Progenitor cell of endocrine pancreas (in vitro differentiated cells): ENCODE results near the gene OXTR. TPM values are rescaled to one million over a fixed set of nuclear protein-coding genes. Genes with fewer than 3 reads are reported as not detected.

Experiments
- DNase-seq: peaks from one replicate; pipeline ENCODE4 v3.0.0; 2021; ENCODE audit warnings: low spot score; ENCODE audit not compliant: unreplicated experiment
- H3K27ac Mint-ChIP-seq: 2 replicates; pipeline ENCODE4 v1.8.0; 2021; ENCODE audit warnings: mild to moderate bottlenecking, moderate library complexity, mixed read lengths
- H3K27me3 Mint-ChIP-seq: 2 replicates; pipeline ENCODE4 v1.8.0; 2021; ENCODE audit warnings: mixed read lengths
- H3K36me3 Mint-ChIP-seq: 2 replicates; pipeline ENCODE4 v1.8.0; 2022; ENCODE audit warnings: mixed read lengths; ENCODE audit not compliant: insufficient read depth
- H3K4me1 Mint-ChIP-seq: 2 replicates; pipeline ENCODE4 v1.8.0; 2021; ENCODE audit warnings: low read depth, mixed read lengths
- H3K4me3 Mint-ChIP-seq: 2 replicates; pipeline ENCODE4 v1.8.0; 2021; ENCODE audit warnings: low read depth, mild to moderate bottlenecking, moderate library complexity, mixed read lengths
- H3K9me3 Mint-ChIP-seq: 2 replicates; pipeline ENCODE4 v1.8.0; 2021; ENCODE audit warnings: low read depth, mixed read lengths
- CTCF ChIP-seq: fragments of 200-600 bp; sonication (generic); IDR thresholded peaks from one replicate; pipeline ENCODE4 v1.5.0; 2021; ENCODE audit warnings: antibody characterized with exemption, mild to moderate bottlenecking; ENCODE audit not compliant: unreplicated experiment
- long read RNA-seq: library from polyadenylated mRNA; unstranded; transcript quantifications from one replicate; pipeline ENCODE4 v2.0.0, GENCODE V29; 2020
- total RNA-seq: library from RNA; stranded (reverse); gene quantifications from 2 replicates; pipeline ENCODE4 v1.2.1, GENCODE V29; 2021

OXTR gene
- 3.0 and 3.1 TPM in 2 replicates for total RNA-seq
- long read RNA-seq, partial matches to known transcripts, result 0 of 1 reads
- long read RNA-seq, other reads (novel, unspliced or antisense), result 1 of 1 reads

DNA sequence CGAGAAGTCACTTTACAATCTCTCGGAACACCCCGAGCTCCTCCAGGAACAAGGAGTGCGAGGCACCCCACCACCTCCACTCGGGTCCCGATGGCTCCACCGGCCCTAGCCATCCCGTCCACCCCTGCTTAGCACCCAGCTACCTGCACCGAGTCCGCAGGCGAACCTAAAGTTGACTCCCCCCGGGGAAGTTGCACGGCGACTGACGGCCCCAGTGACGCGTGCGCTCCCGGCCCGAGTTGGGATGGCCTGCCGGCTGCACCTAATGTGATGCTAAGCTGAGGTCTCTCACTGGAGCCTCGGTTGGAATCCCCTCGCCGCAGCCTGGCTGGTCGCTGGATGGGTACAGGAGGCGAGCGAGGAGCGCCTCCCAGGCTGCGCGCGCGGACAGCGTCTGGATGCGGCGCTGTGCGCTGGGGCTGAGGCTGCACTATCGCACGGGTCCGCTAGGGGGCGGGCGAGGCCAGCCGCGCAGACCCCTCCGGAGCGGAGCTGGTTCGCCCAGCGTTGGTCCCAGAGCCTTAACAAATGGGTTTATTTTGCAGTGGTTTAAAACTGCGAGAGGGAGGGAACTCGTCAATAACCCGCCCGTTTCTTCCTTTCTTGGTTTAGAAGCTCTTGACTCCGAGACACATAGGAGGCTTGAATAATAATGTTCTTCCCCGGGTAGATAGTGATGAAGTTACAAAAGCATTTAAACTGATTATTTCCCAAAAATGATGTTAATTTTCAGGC is at the start of gene OXTR:
TSS of gene OXTR (minus strand) at position 526 of the 735 bp plus-strand sequence. CDS start 1,426 bp downstream, outside the sequence.
- Mint-ChIP-seq H3K4me3 (peak within 1 kb of the TSS; percentile 60), H3K27me3 (peaks cover 66% of the 10 kb centered on the region), H3K27ac (no peak within 1 kb of the TSS), H3K36me3 (no peaks in the 10 kb centered on the region), H3K9me3 (no peaks in the 10 kb centered on the region), H3K4me1 (peaks cover 11% of the 10 kb centered on the region)
- peak; percentile 75 for DNase-seq
- peak; percentile 99 for TF ChIP-seq CTCF

DNA sequence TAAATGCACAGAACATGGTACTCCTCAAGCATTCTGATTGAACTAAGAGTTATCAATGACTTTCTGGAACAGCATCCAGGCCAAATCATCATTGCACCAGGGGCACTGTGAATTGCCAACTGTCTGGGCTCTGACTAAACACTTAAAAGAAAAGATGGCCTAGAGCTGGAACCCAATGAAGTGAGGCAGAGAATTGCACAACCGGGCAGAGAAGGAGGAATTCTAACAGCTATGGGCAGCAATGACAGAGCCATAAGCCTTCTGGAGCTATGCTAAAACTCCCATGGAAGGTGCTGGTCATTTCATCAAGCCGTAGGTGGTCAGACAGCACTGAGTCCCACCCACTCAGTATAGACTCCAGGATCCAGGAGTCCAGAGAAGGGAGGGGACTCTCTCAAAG is 48.1 kb upstream of the OXTR start:
- H3K4me1 Mint-ChIP-seq, result peaks cover 1% of the 10 kb centered on the region
- no peak for DNase-seq
- peaks cover 7% of the 10 kb centered on the region for H3K36me3 Mint-ChIP-seq
- no peaks in the 10 kb centered on the region for H3K27me3 Mint-ChIP-seq
- H3K27ac Mint-ChIP-seq, result no peak overlapping the region
- no peak for TF ChIP-seq CTCF
- H3K9me3 Mint-ChIP-seq, result peaks cover 27% of the 10 kb centered on the region
- no peak overlapping the region for H3K4me3 Mint-ChIP-seq

- no peak for TF ChIP-seq CTCF
- H3K4me1 Mint-ChIP-seq, result peaks cover 1% of the 10 kb centered on the region
- no peak for DNase-seq
- peaks cover 7% of the 10 kb centered on the region for H3K36me3 Mint-ChIP-seq
- no peak overlapping the region for H3K4me3 Mint-ChIP-seq
- no peaks in the 10 kb centered on the region for H3K27me3 Mint-ChIP-seq
- H3K9me3 Mint-ChIP-seq, result peaks cover 24% of the 10 kb centered on the region
- H3K27ac Mint-ChIP-seq, result no peak overlapping the region
Measured at GRCh38 chr3:8816106-8816505, 46.7 kb upstream of the OXTR start.

DNA sequence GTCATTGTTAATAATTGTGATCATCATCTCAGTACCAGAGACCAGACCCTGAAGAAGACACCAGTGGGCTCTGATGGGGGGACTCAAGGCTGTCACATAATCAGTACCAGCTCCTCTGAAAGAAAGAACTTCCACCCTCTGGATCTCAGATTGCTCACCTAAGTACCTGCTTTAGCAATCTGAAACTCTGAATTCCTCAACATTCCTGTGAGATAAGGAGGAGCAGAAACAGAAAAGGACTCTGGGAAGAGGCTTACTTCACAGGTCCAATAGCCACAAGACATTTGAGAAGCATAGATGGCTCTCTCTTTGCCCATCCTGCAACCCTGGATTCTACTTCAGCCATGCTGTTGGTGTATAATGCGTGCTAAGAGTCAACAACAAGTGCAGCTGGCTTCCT is 44.0 kb upstream of the OXTR start:
- TF ChIP-seq CTCF, result no peak
- Mint-ChIP-seq H3K36me3 (no peaks in the 10 kb centered on the region), H3K27ac (no peak overlapping the region), H3K9me3 (peaks cover 7% of the 10 kb centered on the region), H3K4me1 (peaks cover 1% of the 10 kb centered on the region), H3K27me3 (no peaks in the 10 kb centered on the region), H3K4me3 (no peak overlapping the region)
- no peak for DNase-seq

DNA sequence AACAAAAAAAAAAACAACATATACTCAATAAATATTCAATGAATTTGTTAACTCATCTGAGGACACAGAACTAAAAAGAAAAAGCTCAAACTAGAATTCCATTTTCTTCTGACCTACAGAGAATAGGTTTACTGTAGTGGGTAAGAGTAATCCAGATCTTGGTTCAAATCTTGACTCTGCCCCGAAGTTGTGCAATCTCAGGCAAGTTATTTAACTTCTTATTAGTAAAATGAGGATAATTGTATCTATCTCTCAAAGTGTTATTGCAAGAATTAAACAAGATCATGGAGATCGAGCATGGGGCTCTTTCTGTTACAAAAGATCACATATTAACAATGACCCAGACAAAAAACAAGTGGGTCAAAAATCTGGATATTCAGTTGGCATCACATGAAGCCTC is 41.1 kb upstream of the OXTR start:
- Mint-ChIP-seq H3K9me3 (no peaks in the 10 kb centered on the region), H3K36me3 (no peaks in the 10 kb centered on the region), H3K4me1 (peaks cover 1% of the 10 kb centered on the region), H3K27ac (no peak overlapping the region), H3K27me3 (no peaks in the 10 kb centered on the region), H3K4me3 (no peak overlapping the region)
- no peak for TF ChIP-seq CTCF
- DNase-seq, result no peak
